HepG2 (cell line): ENCODE results near the gene ARFGEF3. TPM values are rescaled to one million over a fixed set of nuclear protein-coding genes. Genes with fewer than 3 reads are reported as not detected.

Source experiments
- EP300 ChIP-seq, 3 experiments: sonication (generic) in 1 of 3; formaldehyde crosslinking in 1 of 3; IDR thresholded peaks; 2 replicates each; pipeline versions ENCODE4 v1.5.1 to v1.6.1; 2011 to 2020; ENCODE audit warnings: low read depth in 2 of 3, low read length in 2 of 3, borderline replicate concordance in 1 of 3, improper control_type of control experiment in 1 of 3, mild to moderate bottlenecking in 1 of 3, missing genetic modification reagents in 1 of 3, moderate library complexity in 1 of 3
- FOXA1 ChIP-seq, 2 experiments: fragments of 450-650 bp in 1 of 2; sonication (generic) in 1 of 2; formaldehyde crosslinking in 1 of 2; IDR thresholded peaks; 2 replicates each; pipeline versions ENCODE4 v1.4.0 to v1.6.1; 2016 to 2020; ENCODE audit warnings: missing genetic modification reagents in 1 of 2
- PHF8 ChIP-seq: sonication (generic); formaldehyde crosslinking; IDR thresholded peaks from 2 replicates; pipeline ENCODE4 v1.5.0; 2020; ENCODE audit warnings: missing genetic modification reagents
- PLRG1 ChIP-seq: fragments of 450-650 bp; conservative IDR thresholded peaks from 2 replicates; pipeline ENCODE4 v1.6.1; 2016
- SP140L ChIP-seq: sonication (generic); formaldehyde crosslinking; IDR thresholded peaks from 2 replicates; pipeline ENCODE4 v1.4.0; 2020; ENCODE audit warnings: missing genetic modification reagents, borderline replicate concordance
- U2AF2 ChIP-seq: fragments of 200-400 bp; formaldehyde crosslinking; IDR thresholded peaks from 2 replicates; pipeline ENCODE4 v1.6.1; 2017; ENCODE audit warnings: low read depth, mild to moderate bottlenecking, low read length
- ZBTB20 ChIP-seq: sonication (generic); formaldehyde crosslinking; IDR thresholded peaks from 2 replicates; pipeline ENCODE4 v1.8.1; 2023; ENCODE audit warnings: missing genetic modification reagents, low read depth, mild to moderate bottlenecking, borderline replicate concordance
- ZBTB7A ChIP-seq: sonication (generic); formaldehyde crosslinking; IDR thresholded peaks from 2 replicates; pipeline ENCODE4 v1.8.0; 2022; ENCODE audit warnings: mild to moderate bottlenecking, missing genetic modification reagents
- ZFP90 ChIP-seq: sonication (generic); formaldehyde crosslinking; IDR thresholded peaks from 2 replicates; pipeline ENCODE4 v1.8.0; 2022; ENCODE audit warnings: missing genetic modification reagents, mild to moderate bottlenecking, inconsistent platforms, borderline replicate concordance
- ZNF326 ChIP-seq: sonication (generic); formaldehyde crosslinking; IDR thresholded peaks from 2 replicates; pipeline ENCODE4 v1.4.0; 2020; ENCODE audit warnings: missing genetic modification reagents, borderline replicate concordance
- ZNF451 ChIP-seq: sonication (generic); formaldehyde crosslinking; IDR thresholded peaks from 2 replicates; pipeline ENCODE4 v1.5.0; 2020; ENCODE audit warnings: mild to moderate bottlenecking, missing genetic modification reagents
- ZNF510 ChIP-seq: sonication (generic); formaldehyde crosslinking; IDR thresholded peaks from 2 replicates; pipeline ENCODE4 v1.4.0; 2020; ENCODE audit warnings: low read depth, mild to moderate bottlenecking, missing genetic modification reagents
- ZNF550 ChIP-seq: sonication (generic); formaldehyde crosslinking; IDR thresholded peaks from 2 replicates; pipeline ENCODE4 v1.4.0; 2020; ENCODE audit warnings: mild to moderate bottlenecking, missing genetic modification reagents, borderline replicate concordance
- polyA plus RNA-seq, 8 experiments: library from polyadenylated mRNA; depleted of rRNA in 3 of 8; stranded (reverse) in 7 of 8; unstranded in 1 of 8; fragments of >200 nt; fragmentation: Illumina TruSeq in 4 of 8; extraction: Trizol in 4 of 8; gene quantifications; 2 replicates each; pipeline versions ENCODE4 v1.2.1 to v1.2.3, GENCODE V29; 2011 to 2016; ENCODE audit warnings: low read depth in 4 of 8, missing spikeins in 1 of 8, mixed read lengths in 1 of 8; ENCODE audit not compliant: insufficient read depth in 1 of 8
- total RNA-seq, 5 experiments: library from RNA; depleted of rRNA; stranded (reverse); fragments of >200 nt; fragmentation: Illumina TruSeq; extraction: Trizol; gene quantifications; 2 replicates each; pipeline ENCODE4 v1.2.3, GENCODE V29; 2016; ENCODE audit warnings: low read depth in 1 of 5
- TF ChIP-seq, protein P1 (sequence below): sonication (generic); formaldehyde crosslinking; IDR thresholded peaks from 2 replicates; pipeline ENCODE4 v1.5.0; 2020; ENCODE audit warnings: mild to moderate bottlenecking, missing genetic modification reagents
- TF ChIP-seq, protein P2 (sequence below): sonication (generic); formaldehyde crosslinking; IDR thresholded peaks from 2 replicates; pipeline ENCODE4 v1.8.0; 2022; ENCODE audit warnings: missing genetic modification reagents, low read depth, mild to moderate bottlenecking, borderline replicate concordance
- TF ChIP-seq, protein P3 (sequence below): IDR thresholded peaks from 2 replicates; pipeline ENCODE4 v1.6.1; 2016; ENCODE audit warnings: mild to moderate bottlenecking, missing biosample characterization, missing genetic modification reagents
- TF ChIP-seq, protein P4 (sequence below): sonication (generic); formaldehyde crosslinking; IDR thresholded peaks from 2 replicates; pipeline ENCODE4 v1.4.0; 2020; ENCODE audit warnings: mild to moderate bottlenecking, missing genetic modification reagents

Gene ARFGEF3
- total and polyA plus RNA-seq, 2 of the 13 experiments (the other 11 are each of a cell fraction or from before 2014, with no cell fraction given) = 0.60 to 2.6 TPM

DNA sequence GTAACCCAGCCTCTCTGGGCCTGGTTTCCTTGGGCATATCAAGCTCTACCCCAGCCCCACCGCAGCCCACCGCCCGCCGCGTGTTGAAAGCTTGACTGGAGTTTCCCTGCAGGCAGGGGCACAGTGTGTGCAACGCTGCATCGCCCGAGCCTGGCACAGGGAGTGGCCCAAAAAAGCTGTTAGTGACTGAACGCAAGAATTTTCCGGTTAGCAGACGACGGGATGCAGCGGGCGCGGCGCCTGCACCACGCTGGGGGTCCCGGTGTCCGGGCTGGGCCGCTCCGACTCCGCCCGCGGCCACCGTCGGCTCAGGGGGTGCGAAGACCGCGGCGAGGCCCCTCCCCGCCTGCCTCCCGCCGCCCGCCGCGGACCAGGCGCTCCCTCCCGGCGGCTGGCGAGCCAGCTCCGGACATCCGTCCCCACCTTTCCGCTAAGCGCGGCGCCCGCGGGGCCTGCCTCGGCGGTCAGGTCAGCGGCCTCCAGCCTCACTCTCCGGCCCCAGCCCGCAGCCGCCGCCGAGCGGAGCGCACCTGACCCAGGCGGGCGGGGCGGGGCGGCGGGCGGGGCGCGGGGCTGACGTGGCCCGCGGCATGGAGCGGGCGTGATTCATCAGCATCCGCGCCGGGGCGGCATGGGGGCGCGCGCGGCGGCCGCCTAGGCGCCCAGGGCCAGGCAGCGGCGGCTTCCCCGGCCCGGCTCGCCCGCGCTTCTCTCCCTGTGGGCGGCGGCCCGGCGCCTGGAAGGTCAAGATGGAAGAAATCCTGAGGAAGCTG lies at the start of gene ARFGEF3 (continued):
- TF ChIP-seq, protein P1, sequence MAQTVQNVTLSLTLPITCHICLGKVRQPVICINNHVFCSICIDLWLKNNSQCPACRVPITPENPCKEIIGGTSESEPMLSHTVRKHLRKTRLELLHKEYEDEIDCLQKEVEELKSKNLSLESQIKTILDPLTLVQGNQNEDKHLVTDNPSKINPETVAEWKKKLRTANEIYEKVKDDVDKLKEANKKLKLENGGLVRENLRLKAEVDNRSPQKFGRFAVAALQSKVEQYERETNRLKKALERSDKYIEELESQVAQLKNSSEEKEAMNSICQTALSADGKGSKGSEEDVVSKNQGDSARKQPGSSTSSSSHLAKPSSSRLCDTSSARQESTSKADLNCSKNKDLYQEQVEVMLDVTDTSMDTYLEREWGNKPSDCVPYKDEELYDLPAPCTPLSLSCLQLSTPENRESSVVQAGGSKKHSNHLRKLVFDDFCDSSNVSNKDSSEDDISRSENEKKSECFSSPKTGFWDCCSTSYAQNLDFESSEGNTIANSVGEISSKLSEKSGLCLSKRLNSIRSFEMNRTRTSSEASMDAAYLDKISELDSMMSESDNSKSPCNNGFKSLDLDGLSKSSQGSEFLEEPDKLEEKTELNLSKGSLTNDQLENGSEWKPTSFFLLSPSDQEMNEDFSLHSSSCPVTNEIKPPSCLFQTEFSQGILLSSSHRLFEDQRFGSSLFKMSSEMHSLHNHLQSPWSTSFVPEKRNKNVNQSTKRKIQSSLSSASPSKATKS (CRISPR knock-in tag) = no peak; the same call in 1 of the 2 replicates
- TF ChIP-seq ZBTB7A (no peak), ZBTB20 (CRISPR knock-in tag) (0 out of 2 replicates have a peak, but pooled peaks have one; percentile 39), ZNF451 (CRISPR knock-in tag) (no peak), U2AF2 (no peak), EP300 (IDR thresholded peaks at IDR 0.05; ENCODE audit: low read depth in 2 of 2, low read length in 2 of 2) (no peak), EP300 (CRISPR knock-in tag; IDR thresholded peaks at IDR 0.05; ENCODE audit: borderline replicate concordance) (no peak), PLRG1 (no peak), SP140L (no peak), PHF8 (CRISPR knock-in tag) (peak; percentile 26), ZNF550 (CRISPR knock-in tag) (no peak), FOXA1 (IDR thresholded peaks at IDR 0.05) (no peak), FOXA1 (CRISPR knock-in tag; IDR thresholded peaks at IDR 0.05) (0 out of 2 replicates have a peak, but pooled peaks have one; percentile 17), ZNF510 (CRISPR knock-in tag) (no peak), ZFP90 (CRISPR knock-in tag) (peak; percentile 6; the same call in 1 of the 2 replicates), ZNF326 (no peak)
- TF ChIP-seq, protein P2, sequence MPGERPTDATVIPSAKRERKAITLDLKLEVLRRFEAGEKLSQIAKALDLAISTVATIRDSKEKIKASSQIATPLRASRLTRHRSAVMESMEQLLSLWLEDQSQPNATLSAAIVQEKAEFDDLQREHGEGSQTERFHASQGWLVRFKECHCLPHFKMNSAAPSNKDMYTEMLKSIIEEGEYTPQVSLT = no peak; the same call in 1 of the 2 replicates
- TF ChIP-seq, protein P3, sequence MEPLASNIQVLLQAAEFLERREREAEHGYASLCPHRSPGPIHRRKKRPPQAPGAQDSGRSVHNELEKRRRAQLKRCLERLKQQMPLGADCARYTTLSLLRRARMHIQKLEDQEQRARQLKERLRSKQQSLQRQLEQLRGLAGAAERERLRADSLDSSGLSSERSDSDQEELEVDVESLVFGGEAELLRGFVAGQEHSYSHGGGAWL = no peak
- TF ChIP-seq, protein P4, sequence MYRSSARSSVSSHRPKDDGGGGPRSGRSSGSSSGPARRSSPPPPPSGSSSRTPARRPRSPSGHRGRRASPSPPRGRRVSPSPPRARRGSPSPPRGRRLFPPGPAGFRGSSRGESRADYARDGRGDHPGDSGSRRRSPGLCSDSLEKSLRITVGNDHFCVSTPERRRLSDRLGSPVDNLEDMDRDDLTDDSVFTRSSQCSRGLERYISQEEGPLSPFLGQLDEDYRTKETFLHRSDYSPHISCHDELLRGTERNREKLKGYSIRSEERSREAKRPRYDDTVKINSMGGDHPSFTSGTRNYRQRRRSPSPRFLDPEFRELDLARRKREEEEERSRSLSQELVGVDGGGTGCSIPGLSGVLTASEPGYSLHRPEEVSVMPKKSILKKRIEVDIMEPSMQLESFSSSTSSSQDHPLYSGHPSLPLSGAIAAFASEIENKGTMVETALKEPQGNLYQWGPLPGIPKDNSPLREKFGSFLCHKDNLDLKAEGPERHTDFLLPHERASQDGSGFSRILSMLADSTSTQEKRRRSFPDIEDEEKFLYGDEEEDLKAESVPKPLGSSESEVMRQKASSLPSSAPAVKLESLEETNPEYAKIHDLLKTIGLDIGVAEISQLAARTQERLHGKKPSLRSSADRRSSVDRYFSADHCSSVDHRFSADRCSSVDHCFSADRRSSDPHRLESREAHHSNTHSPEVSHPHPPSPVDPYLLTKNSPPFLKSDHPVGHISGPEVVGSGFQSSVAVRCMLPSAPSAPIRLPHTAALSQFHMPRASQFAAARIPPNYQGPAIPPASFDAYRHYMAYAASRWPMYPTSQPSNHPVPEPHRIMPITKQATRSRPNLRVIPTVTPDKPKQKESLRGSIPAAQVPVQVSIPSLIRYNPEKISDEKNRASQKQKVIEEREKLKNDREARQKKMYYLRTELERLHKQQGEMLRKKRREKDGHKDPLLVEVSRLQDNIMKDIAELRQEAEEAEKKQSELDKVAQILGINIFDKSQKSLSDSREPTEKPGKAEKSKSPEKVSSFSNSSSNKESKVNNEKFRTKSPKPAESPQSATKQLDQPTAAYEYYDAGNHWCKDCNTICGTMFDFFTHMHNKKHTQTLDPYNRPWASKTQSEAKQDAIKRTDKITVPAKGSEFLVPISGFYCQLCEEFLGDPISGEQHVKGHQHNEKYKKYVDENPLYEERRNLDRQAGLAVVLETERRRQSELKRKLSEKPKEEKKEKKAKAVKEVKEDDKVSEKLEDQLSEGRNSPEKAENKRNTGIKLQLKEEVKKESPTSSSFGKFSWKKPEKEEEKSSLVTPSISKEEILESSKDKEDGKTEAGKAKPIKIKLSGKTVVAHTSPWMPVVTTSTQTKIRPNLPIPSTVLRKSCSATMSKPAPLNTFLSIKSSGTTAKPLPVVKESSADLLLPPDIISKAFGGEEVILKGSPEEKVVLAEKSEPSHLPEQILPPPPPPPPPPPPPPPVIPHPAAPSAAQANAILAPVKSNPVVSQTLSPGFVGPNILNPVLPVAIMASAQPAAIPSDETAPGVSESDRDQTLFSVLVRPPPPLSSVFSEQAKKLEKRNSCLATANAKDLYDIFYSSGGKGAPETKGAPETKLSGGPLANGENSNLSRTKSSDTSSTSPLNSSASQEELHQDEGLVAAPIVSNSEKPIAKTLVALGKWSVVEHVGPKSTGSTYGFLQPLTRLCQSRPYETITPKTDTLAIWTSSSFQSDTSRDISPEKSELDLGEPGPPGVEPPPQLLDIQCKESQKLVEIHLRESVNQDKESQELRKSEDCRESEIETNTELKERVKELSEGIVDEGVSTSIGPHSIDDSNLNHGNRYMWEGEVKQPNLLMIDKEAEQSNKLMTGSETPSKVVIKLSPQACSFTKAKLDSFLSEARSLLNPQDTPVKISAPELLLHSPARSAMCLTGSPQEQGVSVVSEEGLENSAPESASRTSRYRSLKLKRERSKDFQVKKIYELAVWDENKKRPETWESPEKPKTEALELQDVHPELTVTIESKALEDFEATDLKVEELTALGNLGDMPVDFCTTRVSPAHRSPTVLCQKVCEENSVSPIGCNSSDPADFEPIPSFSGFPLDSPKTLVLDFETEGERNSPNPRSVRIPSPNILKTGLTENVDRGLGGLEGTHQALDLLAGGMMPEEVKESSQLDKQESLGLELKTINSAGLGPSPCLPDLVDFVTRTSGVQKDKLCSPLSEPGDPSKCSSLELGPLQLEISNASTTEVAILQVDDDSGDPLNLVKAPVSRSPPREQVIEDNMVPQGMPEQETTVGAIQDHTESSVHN (CRISPR knock-in tag) = no peak
